GM19372 (cell line): ENCODE data around the gene RTKN2.
"Not testable (repeated sequence)": the region's sequence is repeated elsewhere in the genome, so short reads cannot be mapped to it uniquely, and the experiment has no call there.

Source experiments
- ATAC-seq: cut with Tn5 transposase; IDR thresholded peaks from one replicate; pipeline ENCODE4 v1.9.1; 2021; ENCODE audit warnings: mild to moderate bottlenecking, low read depth, moderate library complexity; ENCODE audit not compliant: unreplicated experiment

The RTKN2 gene

GRCh38 chr10:62261666-62262065 is 7.0 kb downstream of the RTKN2 start:
- ATAC-seq = no peak

GRCh38 chr10:62259998-62260397 is 8.6 kb downstream of the RTKN2 start:
- no peak for ATAC-seq

GRCh38 chr10:62259456-62259855 is 9.2 kb downstream of the RTKN2 start:
- no peak for ATAC-seq

- ATAC-seq = no peak
Measured at GRCh38 chr10:62258926-62259325, 9.7 kb downstream of the RTKN2 start.

- ATAC-seq = no peak
Measured at GRCh38 chr10:62253704-62254103, 14.9 kb downstream of the RTKN2 start.

GRCh38 chr10:62252051-62252450 is 16.6 kb downstream of the RTKN2 start:
- no peak for ATAC-seq

GRCh38 chr10:62250594-62251198 is 17.9 kb downstream of the RTKN2 start:
- no peak for ATAC-seq

- ATAC-seq = no peak
Measured at GRCh38 chr10:62249957-62250356, 18.7 kb downstream of the RTKN2 start.

- ATAC-seq = no peak
Measured at GRCh38 chr10:62248465-62248864, 20.2 kb downstream of the RTKN2 start.

- ATAC-seq = peak; percentile 52
Measured at GRCh38 chr10:62244785-62245467, 23.7 kb downstream of the RTKN2 start.

GRCh38 chr10:62244088-62244487 is 24.6 kb downstream of the RTKN2 start:
- ATAC-seq = no peak

GRCh38 chr10:62243647-62243997 is 25.0 kb downstream of the RTKN2 start:
- ATAC-seq = peak; percentile 29

- peak; percentile 76 for ATAC-seq
Measured at GRCh38 chr10:62242965-62243646, 25.5 kb downstream of the RTKN2 start.

GRCh38 chr10:62241521-62241920 is 27.1 kb downstream of the RTKN2 start:
- ATAC-seq = not testable (repeated sequence)

GRCh38 chr10:62239994-62240393 is 28.6 kb downstream of the RTKN2 start:
- no peak for ATAC-seq

GRCh38 chr10:62238880-62239279 is 29.8 kb downstream of the RTKN2 start:
- no peak for ATAC-seq

GRCh38 chr10:62237966-62238365 is 30.7 kb downstream of the RTKN2 start:
- ATAC-seq = no peak

- no peak for ATAC-seq
Measured at GRCh38 chr10:62237506-62237905, 31.1 kb downstream of the RTKN2 start.

GRCh38 chr10:62234077-62234605 is 34.5 kb downstream of the RTKN2 start:
- ATAC-seq = no peak

GRCh38 chr10:62233356-62234076 is 35.1 kb downstream of the RTKN2 start:
- no peak for ATAC-seq

GRCh38 chr10:62231805-62232204 is 36.8 kb downstream of the RTKN2 start:
- no peak for ATAC-seq
